GM10248 (cell line): Measurements from ENCODE around the gene SLC27A4.

ENCODE experiments used
- CTCF ChIA-PET: fragments of 300-600 bp; sonication (Branson Sonifier 250); formaldehyde crosslinking; extraction: SDS; loops from one replicate; lab custom pipeline; 2021; ENCODE audit warnings: antibody characterized with exemption; lab: Yijun Ruan, JAX
- POLR2A ChIA-PET: fragments of 350-650 bp; sonication (Branson Sonifier 250); formaldehyde crosslinking; extraction: SDS; loops from one replicate; lab custom pipeline; 2020; ENCODE audit warnings: antibody characterized with exemption; lab: Yijun Ruan, JAX
- DNase-seq: peaks from one replicate; pipeline ENCODE4 v3.0.0; 2012; ENCODE audit errors: extremely low spot score
- CTCF ChIP-seq: IDR thresholded peaks from 2 replicates; pipeline ENCODE4 v1.5.1; 2012; ENCODE audit warnings: mild to moderate bottlenecking, low read depth; ENCODE audit errors: extremely low read depth, missing control alignments, control extremely low read depth

The SLC27A4 gene

GRCh38 chr9:128358861-128359260 lies 18.5 kb downstream of the SLC27A4 start:
- DNase-seq, result no peak
- ChIA-PET POLR2A (no interaction called here), CTCF (interaction anchor here (1.3 to 10.9 kb wide), 5 partner anchors 8 to 62 kb away, joined by 4 to 127 read pairs (median 49); partner anchors contain the start of genes CERCAM and URM1)
- TF ChIP-seq CTCF, result no peak

GRCh38 chr9:128360826-128361225 lies 20.5 kb downstream of the SLC27A4 start:
- CTCF ChIA-PET, result interaction anchor here (1.2 to 10.9 kb wide), 8 partner anchors 11 to 78 kb away, joined by 3 to 127 read pairs (median 30); partner anchors contain the start of genes CERCAM and URM1
- POLR2A ChIA-PET, result no interaction called here
- TF ChIP-seq CTCF, result no peak
- DNase-seq, result no peak

- POLR2A ChIA-PET, result interaction anchor here (1.5 to 2.6 kb wide), 2 partner anchors 10 to 191 kb away, joined by 5 to 15 read pairs; partner anchors contain the start of genes SPTAN1 and URM1
- CTCF ChIA-PET, result interaction anchor here (1.0 to 10.9 kb wide), 30 partner anchors 10 to 582 kb away, joined by 3 to 127 read pairs (median 5); partner anchors contain the start of genes CERCAM, SLC27A4, TRUB2 and URM1
- TF ChIP-seq CTCF, result no peak
- DNase-seq, result no peak
Observed at GRCh38 chr9:128361296-128361985, 21.1 kb downstream of the SLC27A4 start.

- TF ChIP-seq CTCF, result peak; percentile 95
- DNase-seq, result peak; percentile 85
- POLR2A ChIA-PET, result interaction anchor here (1.5 to 2.6 kb wide), 2 partner anchors 9 to 190 kb away, joined by 5 to 15 read pairs; partner anchors contain the start of genes SPTAN1 and URM1
Observed at GRCh38 chr9:128361986-128362646, 21.8 kb downstream of the SLC27A4 start.

GRCh38 chr9:128362774-128363173 lies 22.4 kb downstream of the SLC27A4 start:
- no peak for TF ChIP-seq CTCF
- ChIA-PET CTCF (interaction anchor here (0.9 to 10.9 kb wide), 33 partner anchors 9 to 580 kb away, joined by 3 to 127 read pairs (median 5); partner anchors contain the start of genes CERCAM, SLC27A4, TRUB2 and URM1), POLR2A (interaction anchor here (1.5 to 2.6 kb wide), 2 partner anchors 8 to 190 kb away, joined by 5 to 15 read pairs; partner anchors contain the start of genes SPTAN1 and URM1)
- no peak for DNase-seq

More at GRCh38 chr9:128361986-128362646, 21.8 kb downstream of the SLC27A4 start:
- CTCF ChIA-PET, result interaction anchor here (0.9 to 10.9 kb wide), 34 partner anchors 9 to 581 kb away, joined by 3 to 127 read pairs (median 5); partner anchors contain the start of genes CERCAM, SLC27A4, TRUB2 and URM1

- DNase-seq, result no peak
- POLR2A ChIA-PET, result no interaction called here
- CTCF ChIA-PET, result interaction anchor here (1.0 to 10.9 kb wide), 6 partner anchors 12 to 68 kb away, joined by 3 to 127 read pairs (median 3); partner anchors contain the start of gene CERCAM
- TF ChIP-seq CTCF, result no peak
Observed at GRCh38 chr9:128365525-128365924, 25.2 kb downstream of the SLC27A4 start.
